Activated CD8-positive, alpha-beta memory T cell treated with anti-CD3 and anti-CD28 coated beads for 48 hours (primary cell): ENCODE measurements around the gene PCNT.

Source experiments
- DNase-seq, 3 experiments: peaks; one replicate each; pipeline ENCODE4 v3.0.0-alpha.2; 2020; ENCODE audit warnings: low read depth in 2 of 3, low spot score in 2 of 3

Gene PCNT

DNA sequence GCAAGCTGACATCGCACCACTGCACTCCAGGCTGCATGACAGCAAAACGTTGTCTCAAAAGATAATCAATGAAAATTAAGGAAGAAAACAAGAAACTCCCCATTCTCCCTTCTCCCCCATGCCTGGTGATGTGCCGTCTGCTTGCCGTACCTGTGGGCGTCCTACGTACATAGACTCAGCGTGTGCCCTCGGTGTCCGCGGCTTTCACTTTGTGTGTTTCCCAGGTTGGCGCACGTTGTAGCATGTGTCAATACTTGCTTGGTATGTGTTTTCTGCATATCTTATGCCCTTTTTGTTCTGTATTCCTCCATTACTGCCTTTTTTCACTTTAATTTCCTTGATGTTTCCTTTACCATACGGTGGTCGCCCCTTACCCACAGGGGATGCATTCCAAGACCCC, 53.8 kb downstream of the PCNT start:
- DNase-seq: no peak

DNA sequence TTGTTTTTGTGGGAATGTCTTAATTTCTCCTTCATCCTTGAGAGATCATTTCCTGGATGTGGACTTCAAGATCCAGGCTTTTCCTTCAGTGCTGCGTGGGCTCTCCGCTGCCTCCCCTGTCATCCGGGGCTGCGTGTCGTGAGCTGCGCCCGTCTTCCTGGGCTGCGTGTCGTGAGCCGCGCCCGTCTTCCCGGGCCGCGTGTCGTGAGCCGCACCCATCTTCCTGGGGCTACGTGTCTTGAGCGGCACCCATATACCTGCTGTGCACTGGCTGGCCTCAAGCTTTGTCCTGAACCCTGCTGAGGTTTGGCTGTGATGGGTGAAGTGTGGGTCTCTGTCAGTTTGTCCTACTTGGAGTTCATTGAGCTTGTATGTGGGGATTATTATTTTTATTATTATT, 55.1 kb downstream of the PCNT start:
- DNase-seq: no peak

DNA sequence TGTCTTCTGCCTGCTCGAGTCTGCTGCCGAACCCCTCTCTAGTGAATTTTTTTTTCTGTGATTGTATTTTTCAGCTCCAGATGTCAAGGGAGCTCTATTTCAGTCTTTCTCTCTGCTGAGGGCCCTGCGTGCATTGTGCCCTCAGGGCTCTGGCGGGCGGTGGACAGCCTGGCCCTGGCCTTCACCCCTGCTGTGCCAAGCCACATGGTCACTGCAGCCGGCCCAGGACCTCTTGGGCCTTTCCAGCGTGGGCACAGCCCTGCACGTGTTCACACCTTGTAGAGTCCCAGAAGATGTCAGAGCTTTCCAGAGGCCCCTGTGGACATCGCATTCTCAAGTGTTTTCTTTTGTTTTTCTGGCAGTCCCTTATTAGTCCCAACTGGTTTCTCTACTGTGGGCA, 55.7 kb downstream of the PCNT start:
- DNase-seq: no peak

DNA sequence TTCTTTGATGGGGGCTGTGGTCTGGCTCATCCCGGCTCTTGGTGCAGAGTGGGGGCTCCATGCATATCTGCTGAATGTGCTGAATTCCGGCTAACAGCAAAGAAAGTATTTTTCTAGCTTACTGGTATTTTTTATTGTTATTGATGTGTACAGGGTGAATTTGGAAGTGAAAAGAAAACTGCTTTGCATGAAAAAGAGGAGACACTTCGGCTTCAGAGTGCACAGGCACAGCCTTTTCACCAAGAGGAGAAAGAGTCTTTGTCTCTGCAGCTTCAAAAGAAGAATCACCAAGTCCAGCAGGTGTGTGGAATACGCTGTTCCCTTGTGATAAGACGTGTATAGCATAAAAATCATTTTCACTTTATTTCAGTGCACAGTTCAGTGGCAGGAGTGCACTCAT, 57.6 kb downstream of the PCNT start:
- DNase-seq: no peak

DNA sequence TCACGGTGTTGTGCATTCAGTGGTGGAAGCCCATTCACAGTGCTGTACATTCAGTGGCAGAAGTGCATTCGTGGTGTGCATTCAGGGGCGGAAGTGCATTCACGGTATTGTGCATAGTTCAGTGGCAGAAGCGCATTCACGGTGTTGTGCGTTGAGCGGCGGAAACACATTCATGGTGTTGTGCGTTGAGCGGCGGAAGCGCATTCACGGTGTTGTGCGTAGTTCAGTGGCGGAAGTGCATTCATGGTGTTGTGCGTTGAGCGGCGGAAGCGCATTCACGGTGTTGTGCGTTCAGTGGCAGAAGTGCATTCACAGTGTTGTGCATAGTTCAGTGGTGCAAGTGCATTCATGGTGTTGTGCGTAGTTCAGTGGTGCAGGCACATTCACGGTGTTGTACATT, 60.6 kb downstream of the PCNT start:
- no peak for DNase-seq

DNA sequence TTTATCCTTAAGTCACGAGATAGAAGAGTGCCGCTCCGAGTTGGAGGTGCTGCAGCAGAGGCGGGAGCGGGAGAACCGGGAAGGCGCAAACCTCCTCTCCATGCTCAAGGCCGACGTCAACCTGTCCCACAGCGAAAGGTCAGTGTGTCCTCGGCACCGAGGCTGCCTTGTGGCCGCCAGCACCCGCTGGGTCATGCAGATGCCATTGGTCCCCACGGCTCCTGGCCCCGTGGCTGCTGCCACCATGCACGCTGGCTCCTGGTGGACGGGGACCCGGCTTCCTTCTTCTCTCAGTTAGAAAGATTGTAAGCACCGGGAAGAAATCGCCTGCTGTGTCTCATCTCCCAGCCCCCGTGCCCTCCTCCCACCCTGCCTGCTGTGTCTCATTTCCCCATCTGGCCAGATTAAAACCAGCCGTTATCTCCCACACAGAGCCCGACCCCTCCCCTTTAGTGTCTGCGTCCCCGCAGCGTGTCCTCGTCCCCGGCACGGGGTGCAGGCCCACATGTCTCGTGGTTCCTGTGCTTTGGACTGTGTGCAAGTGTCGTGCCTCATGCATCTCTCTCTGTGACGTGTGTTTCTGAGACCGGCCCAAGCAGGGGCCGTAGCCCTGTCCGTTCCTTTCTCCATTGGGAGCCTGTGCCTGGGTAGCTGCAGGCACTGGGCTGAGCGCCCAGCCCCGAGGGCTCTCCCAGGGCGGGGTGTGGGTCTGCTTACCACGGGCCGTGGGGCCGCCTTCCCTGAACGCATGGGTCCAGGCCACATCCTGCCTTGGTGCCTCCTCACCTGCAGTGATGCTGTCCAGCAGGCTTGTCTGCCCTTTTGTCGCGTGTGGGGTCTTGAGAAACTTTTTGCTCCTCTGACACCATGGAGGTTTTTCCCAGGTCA, 62.1 kb downstream of the PCNT start:
- no peak for DNase-seq

DNA sequence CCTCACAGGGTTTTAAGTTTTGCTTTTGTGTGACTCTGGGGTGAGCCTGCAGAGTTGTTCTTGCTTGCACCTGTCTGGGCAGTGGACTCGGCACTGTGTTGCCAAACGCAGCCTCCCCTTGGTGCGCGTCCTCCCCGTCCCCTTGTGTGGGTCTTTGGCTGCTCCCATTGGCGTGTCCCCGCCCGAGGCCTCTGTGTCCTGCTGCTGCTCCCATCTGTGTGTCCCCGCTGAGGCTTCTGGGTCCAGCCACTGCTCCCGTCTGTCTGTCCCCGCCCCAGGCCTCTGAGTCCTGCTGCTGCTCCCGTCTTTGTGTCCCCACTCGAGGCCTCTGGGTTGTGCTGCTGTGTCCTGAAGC, 62.8 kb downstream of the PCNT start:
- no peak for DNase-seq

DNA sequence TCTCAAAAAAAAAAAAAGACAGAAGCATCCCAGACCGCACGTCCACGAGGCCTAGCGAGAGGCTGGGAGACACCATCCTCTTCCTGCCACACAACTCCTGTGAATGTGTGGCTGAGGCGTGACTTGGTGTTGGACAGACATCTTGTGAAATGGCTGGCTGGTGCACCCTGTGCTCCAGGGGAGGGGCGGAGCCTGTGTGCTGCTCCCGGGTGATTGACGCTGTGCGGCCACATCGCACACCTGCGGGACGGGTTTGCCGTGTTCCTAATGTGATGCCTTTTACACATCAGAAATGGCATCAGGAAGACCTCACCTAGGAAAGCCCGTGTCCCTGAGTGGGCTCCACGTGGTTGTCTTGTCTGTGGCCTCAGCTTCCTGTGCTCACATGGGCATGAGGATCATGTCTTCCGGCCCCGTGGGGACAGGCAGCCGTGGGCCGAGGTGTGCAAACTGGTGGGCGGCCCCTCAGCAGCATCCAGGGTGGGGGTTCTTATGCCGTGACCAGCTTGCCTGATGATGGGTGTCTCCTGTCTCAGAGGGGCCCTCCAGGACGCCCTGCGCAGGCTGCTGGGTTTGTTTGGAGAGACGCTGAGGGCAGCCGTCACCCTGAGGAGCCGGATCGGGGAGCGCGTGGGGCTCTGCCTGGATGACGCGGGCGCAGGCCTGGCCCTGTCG, 64.4 kb downstream of the PCNT start:
- no peak for DNase-seq

DNA sequence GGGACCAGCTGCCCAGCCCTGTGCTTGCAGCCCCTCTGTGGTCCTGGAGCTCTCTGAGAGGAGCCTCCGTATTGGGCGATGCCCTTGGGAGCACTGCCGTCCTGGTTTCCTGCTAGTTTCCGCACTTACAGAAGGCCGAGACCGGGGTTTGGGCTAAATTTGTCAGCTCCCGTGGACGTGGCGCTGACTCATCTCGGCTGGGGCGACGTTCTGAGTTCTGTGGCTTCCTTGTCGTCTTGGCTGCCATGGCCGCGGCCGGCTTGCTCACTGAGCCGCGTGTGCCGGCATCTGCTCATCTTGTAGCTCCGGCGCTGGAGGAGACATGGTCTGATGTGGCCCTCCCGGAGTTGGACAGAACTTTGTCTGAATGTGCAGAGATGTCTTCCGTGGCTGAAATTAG, 64.9 kb downstream of the PCNT start:
- DNase-seq: no peak

DNA sequence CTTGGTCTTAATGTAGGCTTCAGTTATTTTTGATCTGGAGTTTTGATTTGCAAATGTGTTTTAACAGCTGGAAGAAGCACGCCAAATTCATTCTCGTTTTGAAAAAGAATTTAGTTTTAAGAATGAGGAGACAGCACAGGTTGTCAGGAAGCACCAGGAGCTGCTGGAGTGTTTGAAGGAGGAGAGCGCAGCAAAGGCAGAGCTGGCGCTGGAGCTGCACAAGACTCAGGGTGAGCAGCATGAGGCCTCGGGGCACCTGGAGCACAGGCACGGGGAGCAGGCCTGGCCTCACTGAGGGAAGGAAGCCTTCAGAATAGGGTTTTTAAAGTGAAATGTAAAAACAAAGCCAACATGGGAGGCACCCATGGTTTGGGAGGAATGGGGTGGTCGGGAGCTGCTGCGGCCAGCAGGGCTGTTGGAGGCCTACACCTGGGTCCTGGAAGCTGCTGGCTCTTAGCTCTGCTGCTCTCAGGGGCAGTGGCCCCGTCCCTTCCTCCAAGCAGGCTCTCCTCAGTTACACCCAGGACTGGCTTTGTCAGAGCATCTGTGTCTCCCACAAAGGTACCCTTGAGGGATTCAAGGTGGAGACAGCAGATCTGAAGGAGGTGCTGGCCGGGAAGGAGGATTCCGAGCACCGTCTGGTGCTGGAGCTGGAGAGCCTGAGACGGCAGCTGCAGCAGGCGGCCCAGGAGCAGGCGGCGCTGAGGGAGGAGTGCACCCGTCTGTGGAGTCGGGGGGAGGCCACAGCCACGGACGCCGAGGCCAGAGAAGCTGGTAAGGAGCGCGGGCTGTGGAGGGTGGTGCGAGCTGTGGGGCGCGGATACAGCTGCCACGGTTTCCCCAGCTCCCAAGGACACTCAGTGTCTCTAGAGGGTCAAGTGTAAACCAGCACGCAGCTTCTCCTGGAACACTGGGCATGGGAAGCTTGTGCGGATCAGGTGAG, 66.9 kb downstream of the PCNT start:
- no peak for DNase-seq

DNA sequence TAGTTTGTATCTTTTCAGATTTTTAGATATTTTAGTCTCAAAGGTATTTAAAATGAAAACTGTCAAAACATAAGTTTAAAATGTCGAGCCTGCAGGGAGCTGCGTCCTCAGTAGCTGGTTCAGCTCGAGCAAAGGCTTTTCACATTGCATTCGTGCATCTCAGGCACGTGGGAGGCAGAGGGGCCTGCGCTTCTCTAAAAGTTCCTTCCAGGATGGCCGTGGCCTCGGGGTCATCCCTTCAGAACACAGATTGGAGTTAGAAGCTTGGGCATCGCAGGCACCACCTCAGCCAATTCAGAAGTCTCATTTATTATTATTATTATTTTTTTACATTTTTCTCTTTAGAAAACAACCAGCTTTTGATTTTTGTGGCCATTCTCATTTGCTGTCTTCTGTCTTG, 67.8 kb downstream of the PCNT start:
- DNase-seq: no peak

DNA sequence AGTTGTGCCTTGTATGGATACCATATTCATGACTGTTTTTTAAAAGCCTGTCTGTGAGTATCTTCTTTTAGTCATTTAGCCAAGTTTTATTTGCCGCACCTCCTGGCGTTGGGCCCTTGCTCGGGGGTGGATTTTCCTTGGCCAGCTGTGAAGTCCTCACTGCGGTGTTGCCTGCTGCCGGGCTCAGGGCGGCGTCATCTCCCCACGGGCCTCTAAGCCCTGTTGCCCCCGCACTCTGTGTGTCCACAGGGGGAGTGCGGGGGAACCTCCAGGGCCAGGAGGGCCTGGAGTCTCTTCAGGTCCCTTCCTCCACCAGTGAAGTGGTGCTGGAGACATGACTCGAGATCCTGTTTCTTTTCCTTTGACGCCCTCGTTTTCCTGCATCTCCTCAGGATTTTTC, 69.0 kb downstream of the PCNT start:
- DNase-seq: no peak

DNA sequence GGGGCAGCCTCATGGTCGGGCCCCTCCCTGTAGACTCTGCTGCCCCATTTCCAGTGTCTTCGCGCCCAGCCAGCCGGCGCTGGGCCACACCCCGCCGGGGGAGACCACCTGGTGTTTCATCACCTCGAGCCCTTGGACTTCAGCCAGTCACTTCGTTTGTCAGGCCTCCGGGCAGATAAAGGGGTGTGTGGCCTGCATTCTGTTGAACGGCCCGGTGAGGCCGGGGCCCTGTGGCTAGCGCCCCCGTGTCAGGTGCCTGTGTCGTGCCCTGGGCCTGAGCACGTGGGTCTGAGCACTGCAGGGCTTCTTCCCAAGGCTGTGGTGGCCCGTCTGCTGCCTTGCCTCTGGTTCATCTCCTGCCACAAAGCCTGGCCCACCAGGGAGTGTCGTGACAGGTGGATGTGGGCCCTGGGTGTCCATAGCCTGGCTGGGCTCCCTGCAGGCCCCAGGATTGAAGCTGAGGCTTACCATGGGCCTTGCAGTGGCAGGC, 69.5 kb downstream of the PCNT start:
- DNase-seq: no peak

DNA sequence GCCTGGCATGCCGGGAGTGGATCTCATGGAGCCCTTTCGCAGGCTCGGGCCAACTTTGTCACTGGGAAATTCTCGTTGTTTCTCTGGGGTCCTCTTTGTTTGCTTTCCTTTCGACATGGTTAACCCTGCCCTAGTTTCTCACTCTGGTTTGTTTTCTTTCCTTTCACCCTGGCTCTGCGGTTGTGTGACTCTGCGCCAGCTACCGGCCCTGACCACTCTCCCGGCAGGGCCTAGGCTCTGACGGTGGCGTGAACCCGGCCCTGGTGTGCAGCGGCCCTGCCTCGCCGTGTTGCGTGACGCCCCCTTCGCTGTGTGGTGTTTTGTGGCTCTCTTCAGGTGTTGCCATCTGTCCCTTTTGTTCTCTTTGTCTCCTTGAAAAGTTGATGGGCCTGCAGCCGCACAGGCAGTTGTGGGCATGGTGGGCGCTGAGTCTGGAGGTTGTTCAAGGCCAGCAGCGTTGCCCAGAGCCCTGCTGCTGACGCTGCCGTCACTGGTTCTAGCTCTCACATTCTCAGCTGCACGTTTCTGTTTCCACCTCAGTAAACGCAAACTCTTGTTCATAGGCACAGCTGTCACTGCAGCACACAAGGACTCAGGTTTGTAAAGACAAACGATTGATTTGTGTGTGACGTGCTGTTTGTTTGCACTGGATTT, 70.1 kb downstream of the PCNT start:
- DNase-seq: no peak

DNA sequence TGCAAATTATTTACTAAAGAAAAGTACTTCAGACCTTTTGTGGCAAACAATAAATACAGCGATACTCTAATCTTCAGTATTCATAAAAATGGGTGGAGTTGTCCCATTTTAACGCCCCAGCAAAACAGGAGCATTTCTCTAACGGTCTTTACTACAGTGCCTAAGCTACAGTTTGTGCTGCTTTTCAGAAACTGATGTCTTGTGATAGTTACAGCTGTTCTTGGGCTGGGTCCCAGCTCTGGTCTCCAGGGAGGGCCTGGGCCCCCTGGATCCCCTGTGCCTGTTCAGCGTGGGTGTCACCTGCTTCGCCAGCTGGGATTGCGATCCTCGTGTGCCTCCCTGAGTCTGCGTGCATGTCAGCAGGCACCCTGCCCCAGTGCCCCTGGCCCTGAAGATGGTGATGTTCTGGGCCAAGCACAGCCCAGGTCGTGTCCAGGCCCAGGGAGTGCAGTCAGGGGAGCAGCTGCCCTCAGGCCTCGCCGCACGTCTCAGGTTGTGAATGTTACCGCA, 70.7 kb downstream of the PCNT start:
- DNase-seq: no peak

DNA sequence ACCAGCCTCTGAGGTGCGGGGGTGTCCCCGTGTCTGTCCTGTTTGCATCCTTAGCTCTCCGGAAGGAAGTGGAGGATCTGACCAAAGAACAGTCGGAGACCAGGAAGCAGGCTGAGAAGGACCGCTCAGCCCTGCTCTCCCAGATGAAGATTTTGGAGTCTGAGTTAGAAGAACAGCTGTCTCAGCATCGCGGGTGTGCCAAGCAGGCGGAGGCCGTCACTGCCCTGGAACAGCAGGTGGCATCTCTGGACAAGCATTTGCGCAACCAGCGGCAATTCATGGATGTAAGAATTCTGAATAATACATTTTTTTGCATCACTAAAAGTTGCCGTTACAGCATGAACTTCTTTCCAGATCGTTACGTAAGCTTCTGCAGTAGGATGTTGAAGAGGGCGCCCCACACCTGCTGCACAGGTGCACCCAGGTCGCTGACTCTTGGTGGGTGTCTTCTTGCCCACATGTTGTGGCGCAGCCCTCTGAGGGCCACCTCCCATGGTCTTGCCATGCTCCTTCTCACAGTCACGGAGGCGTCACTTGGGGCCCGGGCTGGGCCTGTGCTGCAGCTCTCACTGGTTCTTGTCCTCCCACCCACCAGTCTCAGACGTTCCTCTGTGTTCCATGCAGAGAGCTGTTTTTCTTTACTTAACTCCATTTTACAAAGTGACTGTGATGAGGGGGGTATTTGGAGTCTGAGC, 73.4 kb downstream of the PCNT start:
- DNase-seq: no peak

DNA sequence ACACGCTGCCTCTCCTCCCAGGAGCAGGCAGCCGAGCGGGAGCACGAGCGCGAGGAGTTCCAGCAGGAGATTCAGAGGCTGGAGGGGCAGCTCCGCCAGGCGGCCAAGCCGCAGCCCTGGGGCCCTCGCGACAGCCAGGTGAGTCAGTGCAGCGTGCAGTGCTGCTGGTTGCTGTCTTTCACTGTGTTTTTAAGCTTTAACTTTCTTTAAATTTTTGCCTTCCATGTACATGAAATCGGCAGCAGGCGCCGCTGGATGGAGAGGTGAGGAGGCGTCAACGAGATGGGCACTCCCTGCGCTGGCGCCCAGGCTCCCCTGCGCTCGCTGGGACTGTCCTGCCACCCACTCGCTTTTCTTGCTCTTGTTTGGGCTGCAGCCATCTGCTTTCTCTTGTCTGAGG, 74.0 kb downstream of the PCNT start:
- no peak for DNase-seq

DNA sequence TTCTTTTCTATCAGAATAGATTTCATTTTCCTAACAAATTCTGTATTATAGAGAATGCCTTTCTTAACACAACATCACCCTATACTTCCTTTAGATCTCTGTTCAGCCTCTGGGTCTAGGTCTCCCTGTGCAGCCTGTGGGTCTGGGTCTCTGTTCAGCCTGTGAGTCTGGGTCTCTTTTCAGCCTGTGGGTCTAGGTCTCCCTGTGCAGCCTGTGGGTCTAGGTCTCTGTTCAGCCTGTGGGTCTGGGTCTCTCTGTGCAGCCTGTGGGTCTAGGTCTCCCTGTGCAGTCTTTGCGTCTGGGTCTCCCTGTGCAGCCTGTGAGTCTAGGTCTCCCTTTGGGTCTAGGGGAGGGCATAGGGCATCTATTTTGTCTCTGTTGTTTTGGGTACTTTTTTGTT, 75.2 kb downstream of the PCNT start:
- DNase-seq: no peak

DNA sequence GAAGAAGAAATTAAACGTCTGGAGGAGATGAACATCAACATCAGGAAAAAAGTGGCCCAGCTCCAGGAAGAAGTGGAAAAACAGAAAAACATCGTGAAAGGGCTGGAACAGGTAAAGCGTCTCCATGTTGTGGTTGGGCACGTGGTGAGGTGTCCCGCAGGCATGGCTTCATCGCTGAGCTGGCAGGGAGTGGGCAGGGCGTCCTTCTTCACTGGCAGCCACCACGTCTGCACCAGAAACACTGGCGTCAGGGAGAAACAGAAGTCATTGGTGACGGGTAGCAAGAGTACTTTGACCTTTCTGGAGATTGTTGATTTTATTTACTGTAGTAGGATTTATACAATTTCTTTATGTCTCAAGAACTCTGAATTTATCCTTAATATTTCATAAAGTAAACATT, 75.7 kb downstream of the PCNT start:
- DNase-seq: no peak

DNA sequence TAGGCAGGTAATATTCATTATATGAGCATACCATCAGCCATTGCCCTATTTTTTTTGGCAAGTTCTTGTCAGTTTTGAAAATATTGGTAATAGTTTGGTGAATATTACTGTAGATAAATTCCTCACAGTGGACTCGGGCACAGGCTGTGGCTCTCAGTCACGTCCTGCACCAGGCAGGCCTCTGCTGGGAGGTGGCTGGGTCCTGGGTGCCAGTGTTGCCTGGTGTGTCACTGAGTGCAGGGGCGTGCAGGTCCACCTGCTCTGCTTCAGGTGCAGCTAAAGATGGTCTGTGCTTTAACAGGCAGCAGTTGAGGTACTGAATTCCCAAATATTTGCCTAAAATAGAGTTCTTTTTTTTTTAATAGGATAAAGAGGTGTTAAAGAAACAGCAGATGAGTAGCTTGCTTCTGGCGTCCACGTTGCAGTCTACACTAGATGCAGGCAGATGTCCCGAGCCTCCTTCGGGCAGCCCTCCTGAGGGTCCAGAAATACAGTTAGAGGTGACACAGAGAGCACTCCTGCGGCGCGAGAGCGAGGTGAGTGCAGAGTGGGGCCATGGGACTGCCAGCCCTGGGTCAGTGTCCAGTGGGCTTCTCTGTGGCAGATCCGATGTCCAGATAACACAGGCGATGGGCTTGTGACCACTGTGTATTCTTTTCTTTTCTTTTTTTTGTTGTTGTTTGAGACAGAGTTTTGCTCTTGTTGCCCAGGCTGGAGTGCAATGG, 77.4 kb downstream of the PCNT start:
- no peak for DNase-seq
